Superior temporal gyrus (tissue), 1 donor: ENCODE data around the gene TSPAN17.

Source experiments
- DNase-seq: peaks from one replicate; pipeline ENCODE4 v3.0.0-alpha.2; 2016; ENCODE audit errors: extremely low spot score

The TSPAN17 gene

GRCh38 chr5:176621661-176622079 is 25.6 kb upstream of the TSPAN17 start:
- no peak for DNase-seq

GRCh38 chr5:176624142-176624541 is 23.1 kb upstream of the TSPAN17 start:
- DNase-seq, result no peak

DNA sequence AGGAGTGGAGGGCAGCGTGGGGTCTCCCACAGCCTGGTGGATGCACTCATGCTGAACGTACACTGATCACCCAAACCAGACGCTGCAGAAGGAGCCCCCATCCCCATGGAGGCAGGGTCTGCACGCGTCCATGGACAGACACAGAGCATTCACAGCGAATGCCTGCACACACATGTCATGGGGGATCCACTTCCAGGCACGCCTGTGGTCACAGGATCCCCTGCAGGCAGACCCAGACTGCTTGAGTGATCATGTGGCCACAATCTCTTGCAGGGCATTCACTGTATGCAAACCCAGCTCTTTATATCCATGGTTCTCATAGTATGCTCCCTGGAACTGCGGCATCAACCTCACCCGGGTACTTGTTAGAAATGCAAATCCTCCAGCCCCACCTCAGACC is 22.3 kb upstream of the TSPAN17 start:
- DNase-seq, result no peak

DNA sequence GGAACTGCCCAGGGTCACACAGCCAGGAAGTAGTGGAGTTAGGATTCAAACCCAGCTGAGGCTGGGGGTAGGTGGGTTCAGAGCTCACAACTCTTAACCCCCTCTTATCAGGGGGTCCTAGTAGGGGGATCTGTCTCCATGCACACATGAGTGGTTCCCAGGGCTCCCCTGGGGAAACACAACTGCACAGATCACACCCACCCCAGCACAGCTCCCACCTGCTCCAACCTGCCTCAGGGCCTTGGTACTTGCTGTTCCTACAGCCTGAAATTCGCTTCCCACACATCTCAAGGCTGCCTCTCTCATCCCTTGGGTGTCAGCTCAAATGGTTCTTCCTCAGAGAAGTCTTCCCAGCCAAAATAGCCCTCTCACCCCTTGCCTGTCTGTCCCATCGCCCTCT is 21.8 kb upstream of the TSPAN17 start:
- DNase-seq, result no peak

GRCh38 chr5:176625966-176626875 is 21.1 kb upstream of the TSPAN17 start:
- DNase-seq, result no peak

- no peak for DNase-seq
Measured at GRCh38 chr5:176626876-176627236, 20.4 kb upstream of the TSPAN17 start.

DNA sequence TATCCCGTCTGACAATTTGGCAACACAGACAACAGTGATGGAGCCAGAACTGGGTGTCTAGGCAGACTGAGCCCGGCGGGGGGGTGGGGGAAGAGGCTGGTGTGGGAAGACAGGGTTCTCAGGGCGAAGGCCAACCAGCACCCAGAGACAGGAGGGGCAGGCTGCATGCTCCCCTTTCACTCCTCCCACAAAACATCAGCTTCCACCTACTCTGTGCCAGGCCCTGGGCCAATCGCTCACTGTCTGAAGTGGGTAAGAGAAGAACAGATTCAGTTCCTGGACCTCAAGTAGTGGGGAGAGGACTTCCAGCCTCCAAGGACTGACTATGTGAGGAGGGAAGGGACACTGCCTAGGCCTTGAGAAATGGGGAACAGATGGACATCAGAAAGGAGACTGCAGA is 19.7 kb upstream of the TSPAN17 start:
- no peak for DNase-seq

- DNase-seq, result no peak
Measured at GRCh38 chr5:176628406-176629228, 18.7 kb upstream of the TSPAN17 start.

- no peak for DNase-seq
Measured at GRCh38 chr5:176629317-176629852, 17.9 kb upstream of the TSPAN17 start.

- DNase-seq, result peak; percentile 25
Measured at GRCh38 chr5:176629853-176630680, 17.2 kb upstream of the TSPAN17 start, which contains the start of the genes EIF4E1B and SNCB. TSS of gene EIF4E1B (plus strand) at chr5:176630675. CDS start at chr5:176642788, 12,113 bp downstream. TSS of gene SNCB (minus strand) at chr5:176630534. CDS start at chr5:176629654, 880 bp downstream.

- DNase-seq, result peak; percentile 32
Measured at GRCh38 chr5:176630681-176631222, 16.5 kb upstream of the TSPAN17 start.

DNA sequence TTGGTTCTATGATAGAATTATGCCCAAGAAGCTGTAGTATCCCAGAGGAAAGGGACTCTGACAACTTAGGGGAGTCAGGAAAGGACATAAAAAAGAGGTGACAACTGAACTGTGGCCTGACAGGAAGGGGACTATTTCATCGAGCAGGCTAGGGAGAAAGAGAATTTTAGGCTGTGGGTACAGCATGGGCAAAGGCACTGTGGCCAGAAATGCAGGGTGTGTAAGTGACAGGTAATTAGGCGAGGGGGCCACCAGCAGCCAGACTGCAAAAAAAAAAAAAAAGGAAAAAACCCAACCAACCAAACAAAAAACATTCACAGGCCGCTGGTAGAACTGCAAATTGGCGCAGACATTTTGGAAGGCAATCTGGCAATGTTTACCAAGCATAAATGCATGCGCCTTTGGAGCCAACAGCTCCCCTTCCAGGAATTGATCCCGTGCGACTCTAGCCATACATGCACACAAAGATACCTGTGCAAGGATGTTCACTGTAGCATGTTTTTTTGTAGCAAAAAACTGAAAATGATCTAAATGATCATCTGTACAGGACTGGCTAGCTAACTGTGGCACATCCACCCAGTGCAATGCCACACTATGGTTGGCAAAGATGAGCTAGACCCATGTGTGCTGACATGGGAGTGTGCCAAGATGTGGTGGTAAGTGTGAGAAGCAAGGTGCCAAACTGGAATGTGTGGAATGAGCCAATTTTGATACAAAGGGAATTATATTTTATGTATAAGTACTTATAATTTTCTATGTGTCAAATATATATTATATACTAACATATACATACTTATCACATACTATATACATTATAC is 15.7 kb upstream of the TSPAN17 start:
- peak; percentile 32 for DNase-seq

DNA sequence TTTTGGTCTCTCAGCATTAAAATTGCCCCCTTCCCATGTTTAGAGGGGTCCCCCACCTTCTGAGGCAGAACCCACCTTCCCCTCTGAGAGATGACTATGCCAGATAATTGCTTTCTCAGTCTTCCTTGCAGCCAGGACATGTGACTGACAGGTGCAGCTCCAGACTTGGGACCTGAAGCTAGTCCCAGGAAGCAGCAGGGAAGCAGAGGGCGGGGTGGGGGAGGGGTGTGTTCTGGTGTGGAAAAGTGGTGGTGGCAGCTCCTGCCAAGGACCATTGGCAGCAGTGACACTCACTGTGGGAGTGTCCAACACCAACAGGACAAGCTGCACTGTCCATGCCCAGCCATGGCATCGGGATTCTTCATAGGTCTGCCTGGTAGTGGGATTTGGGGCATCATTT is 14.5 kb upstream of the TSPAN17 start:
- DNase-seq, result no peak

DNA sequence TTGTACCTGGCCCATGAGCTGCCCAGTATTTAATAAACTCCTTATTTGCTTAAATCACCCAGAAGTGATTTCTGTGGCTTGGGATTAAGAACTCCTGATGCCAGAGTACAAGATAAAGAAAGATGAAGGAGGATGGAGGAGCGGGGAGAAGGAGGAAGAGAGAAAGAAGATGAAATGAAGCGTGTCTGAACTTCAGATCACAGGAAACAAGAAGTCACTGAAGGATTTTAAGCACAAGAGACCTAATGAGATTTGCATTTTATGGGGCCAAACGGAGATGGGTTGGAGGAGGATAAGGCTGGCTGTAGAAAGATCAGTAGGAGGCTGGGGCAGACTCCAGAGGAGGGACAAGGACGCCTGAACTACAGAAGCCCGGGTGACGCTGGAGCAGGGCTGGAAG is 13.7 kb upstream of the TSPAN17 start:
- no peak for DNase-seq

GRCh38 chr5:176636426-176636825 is 10.9 kb upstream of the TSPAN17 start:
- DNase-seq, result no peak

DNA sequence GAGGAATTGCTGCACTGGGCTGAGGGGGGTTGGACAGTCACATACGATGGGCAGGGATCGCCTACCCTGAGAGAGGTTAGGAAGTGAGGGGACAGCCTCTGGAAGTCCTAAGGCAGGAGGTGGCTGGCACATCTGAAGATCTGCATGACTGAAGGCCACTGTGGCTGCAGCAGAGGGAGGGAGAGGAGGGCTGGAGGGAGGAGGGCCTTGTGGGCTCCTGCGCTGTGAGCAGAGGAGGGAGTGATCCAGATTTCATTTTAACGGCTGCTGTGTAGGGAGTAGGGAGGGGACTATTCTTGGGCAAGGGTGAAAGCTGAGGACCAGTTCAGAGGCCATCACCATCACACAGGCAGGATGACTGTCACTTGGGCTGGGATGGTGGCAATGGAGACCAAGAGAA is 9.7 kb upstream of the TSPAN17 start:
- no peak for DNase-seq

DNA sequence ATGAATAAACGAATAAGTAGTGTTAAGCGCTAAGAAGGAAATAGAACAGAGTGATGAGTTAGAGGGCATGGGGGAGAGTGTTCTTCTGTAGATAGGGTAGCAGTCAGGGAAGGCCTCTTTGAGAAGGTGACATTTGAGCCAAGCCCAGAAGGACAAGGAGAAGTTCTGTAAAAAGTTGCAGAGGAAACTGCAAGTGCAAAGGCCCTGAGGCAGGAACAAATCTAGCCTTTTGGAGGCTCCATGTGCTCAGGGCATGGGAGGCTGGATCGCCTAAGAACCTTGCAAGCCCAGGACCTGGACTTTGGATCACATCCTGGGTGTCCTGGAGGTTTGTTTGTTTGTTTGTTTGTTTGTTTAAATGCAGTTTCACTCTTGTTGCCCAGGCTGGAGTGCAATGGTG is 8.8 kb upstream of the TSPAN17 start:
- no peak for DNase-seq

- no peak for DNase-seq
Measured at GRCh38 chr5:176639208-176639607, 8.1 kb upstream of the TSPAN17 start.

- no peak for DNase-seq
Measured at GRCh38 chr5:176639981-176640380, 7.3 kb upstream of the TSPAN17 start.

DNA sequence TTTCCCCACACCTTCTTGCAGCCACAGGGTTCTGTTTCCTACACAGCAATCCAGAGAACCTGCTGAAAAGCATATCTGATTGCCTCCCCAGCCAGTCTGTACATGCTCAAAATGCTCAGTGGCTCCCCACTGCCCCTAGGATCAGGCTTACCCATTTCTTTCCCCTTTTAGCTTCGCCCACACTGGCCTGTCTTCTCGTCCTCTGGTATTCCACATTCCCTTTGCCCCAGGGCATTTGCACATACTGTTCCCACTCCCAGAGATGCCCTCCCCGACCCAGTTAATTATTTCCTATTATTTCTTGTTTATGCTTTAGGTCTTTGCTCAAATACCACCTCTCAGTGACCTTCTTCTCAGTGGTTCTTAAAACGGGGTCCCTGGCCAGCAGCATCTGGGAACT is 6.7 kb upstream of the TSPAN17 start:
- no peak for DNase-seq
